ENCODE measurements around the gene CNPPD1. TPM values are rescaled to one million over a fixed set of nuclear protein-coding genes. Genes with fewer than 3 reads are reported as not detected.

The CNPPD1 gene
- polyA plus RNA-seq, 2 of the 4 experiments (the other 2 are of a cell fraction): 22.4 to 27.6 TPM

- ChIA-PET POLR2A (no interaction called here), CTCF (interaction anchor here (10.6 kb wide), 1 partner anchor 128 kb away, joined by 177 read pairs; no protein-coding TSS in a partner anchor)
- FAIRE-seq (no peak), ATAC-seq (no peak), DNase-seq (ENCODE audit: low read depth in 1 of 2, low spot score in 1 of 2) (no peak)
- H3K4me2 ChIP-seq: no peak overlapping the region
- H3K4me3 ChIP-seq: no peak overlapping the region
- TF ChIP-seq TFCP2L1 (CRISPR knock-in tag; IDR thresholded peaks at IDR 0.05): no peak
- no peak for TF ChIP-seq HOXA7 (CRISPR knock-in tag; IDR thresholded peaks at IDR 0.05)
- TF ChIP-seq POLR2AphosphoS2 (conservative IDR thresholded peaks at IDR 0.05; ENCODE audit: low read length): no peak
- no peak for TF ChIP-seq MAZ (IDR thresholded peaks at IDR 0.05; ENCODE audit: borderline replicate concordance, low read depth, low read length)
- TF ChIP-seq HES2 (IDR thresholded peaks at IDR 0.05): no peak
- TF ChIP-seq CBX2 (IDR thresholded peaks at IDR 0.05; ENCODE audit: borderline replicate concordance, low read depth): no peak
- no peak for TF ChIP-seq SMC3 (IDR thresholded peaks at IDR 0.05)
- no peak for TF ChIP-seq HDAC2 (IDR thresholded peaks at IDR 0.05)
- TF ChIP-seq CBX8 (IDR thresholded peaks at IDR 0.05): no peak
- TF ChIP-seq GATA3 (IDR thresholded peaks at IDR 0.05; ENCODE audit: borderline replicate concordance): no peak
- no peak for TF ChIP-seq MAFK (IDR thresholded peaks at IDR 0.05; ENCODE audit: partially characterized antibody)
- TF ChIP-seq, protein P1, sequence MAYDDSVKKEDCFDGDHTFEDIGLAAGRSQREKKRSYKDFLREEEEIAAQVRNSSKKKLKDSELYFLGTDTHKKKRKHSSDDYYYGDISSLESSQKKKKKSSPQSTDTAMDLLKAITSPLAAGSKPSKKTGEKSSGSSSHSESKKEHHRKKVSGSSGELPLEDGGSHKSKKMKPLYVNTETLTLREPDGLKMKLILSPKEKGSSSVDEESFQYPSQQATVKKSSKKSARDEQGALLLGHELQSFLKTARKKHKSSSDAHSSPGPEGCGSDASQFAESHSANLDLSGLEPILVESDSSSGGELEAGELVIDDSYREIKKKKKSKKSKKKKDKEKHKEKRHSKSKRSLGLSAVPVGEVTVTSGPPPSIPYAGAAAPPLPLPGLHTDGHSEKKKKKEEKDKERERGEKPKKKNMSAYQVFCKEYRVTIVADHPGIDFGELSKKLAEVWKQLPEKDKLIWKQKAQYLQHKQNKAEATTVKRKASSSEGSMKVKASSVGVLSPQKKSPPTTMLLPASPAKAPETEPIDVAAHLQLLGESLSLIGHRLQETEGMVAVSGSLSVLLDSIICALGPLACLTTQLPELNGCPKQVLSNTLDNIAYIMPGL (CRISPR knock-in tag; IDR thresholded peaks at IDR 0.05; ENCODE audit: borderline replicate concordance): no peak
- no peak for TF ChIP-seq RCOR1 (IDR thresholded peaks at IDR 0.05; ENCODE audit: low read depth, low read length)
- TF ChIP-seq ESRRA (IDR thresholded peaks at IDR 0.05; ENCODE audit: borderline replicate concordance, low read length): no peak
- TF ChIP-seq, protein P2, sequence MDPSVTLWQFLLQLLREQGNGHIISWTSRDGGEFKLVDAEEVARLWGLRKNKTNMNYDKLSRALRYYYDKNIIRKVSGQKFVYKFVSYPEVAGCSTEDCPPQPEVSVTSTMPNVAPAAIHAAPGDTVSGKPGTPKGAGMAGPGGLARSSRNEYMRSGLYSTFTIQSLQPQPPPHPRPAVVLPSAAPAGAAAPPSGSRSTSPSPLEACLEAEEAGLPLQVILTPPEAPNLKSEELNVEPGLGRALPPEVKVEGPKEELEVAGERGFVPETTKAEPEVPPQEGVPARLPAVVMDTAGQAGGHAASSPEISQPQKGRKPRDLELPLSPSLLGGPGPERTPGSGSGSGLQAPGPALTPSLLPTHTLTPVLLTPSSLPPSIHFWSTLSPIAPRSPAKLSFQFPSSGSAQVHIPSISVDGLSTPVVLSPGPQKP (IDR thresholded peaks at IDR 0.05; ENCODE audit: low read depth, low read length): no peak
- TF ChIP-seq JUNB (IDR thresholded peaks at IDR 0.05): no peak
- TF ChIP-seq KDM5A (IDR thresholded peaks at IDR 0.05): no peak
- TF ChIP-seq, protein P3, sequence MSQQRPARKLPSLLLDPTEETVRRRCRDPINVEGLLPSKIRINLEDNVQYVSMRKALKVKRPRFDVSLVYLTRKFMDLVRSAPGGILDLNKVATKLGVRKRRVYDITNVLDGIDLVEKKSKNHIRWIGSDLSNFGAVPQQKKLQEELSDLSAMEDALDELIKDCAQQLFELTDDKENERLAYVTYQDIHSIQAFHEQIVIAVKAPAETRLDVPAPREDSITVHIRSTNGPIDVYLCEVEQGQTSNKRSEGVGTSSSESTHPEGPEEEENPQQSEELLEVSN (IDR thresholded peaks at IDR 0.05; ENCODE audit: borderline replicate concordance, low read depth): no peak
- TF ChIP-seq, protein P4, sequence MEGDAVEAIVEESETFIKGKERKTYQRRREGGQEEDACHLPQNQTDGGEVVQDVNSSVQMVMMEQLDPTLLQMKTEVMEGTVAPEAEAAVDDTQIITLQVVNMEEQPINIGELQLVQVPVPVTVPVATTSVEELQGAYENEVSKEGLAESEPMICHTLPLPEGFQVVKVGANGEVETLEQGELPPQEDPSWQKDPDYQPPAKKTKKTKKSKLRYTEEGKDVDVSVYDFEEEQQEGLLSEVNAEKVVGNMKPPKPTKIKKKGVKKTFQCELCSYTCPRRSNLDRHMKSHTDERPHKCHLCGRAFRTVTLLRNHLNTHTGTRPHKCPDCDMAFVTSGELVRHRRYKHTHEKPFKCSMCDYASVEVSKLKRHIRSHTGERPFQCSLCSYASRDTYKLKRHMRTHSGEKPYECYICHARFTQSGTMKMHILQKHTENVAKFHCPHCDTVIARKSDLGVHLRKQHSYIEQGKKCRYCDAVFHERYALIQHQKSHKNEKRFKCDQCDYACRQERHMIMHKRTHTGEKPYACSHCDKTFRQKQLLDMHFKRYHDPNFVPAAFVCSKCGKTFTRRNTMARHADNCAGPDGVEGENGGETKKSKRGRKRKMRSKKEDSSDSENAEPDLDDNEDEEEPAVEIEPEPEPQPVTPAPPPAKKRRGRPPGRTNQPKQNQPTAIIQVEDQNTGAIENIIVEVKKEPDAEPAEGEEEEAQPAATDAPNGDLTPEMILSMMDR (IDR thresholded peaks at IDR 0.05): no peak
- TF ChIP-seq HOXB13 (CRISPR knock-in tag; IDR thresholded peaks at IDR 0.05; ENCODE audit: low read depth): no peak
- no peaks in the 10 kb centered on the region for H3K9me3 ChIP-seq
- no peak overlapping the region for H3K27ac ChIP-seq
- no peaks in the 10 kb centered on the region for H3K4me1 ChIP-seq
- 69% methylated on average over 5 of the region's 6 CpGs for WGBS (ENCODE audit: missing lambda C conversion rate)
Observed at GRCh38 chr2:219168526-219168925, 8.2 kb downstream of the CNPPD1 start.

DNA sequence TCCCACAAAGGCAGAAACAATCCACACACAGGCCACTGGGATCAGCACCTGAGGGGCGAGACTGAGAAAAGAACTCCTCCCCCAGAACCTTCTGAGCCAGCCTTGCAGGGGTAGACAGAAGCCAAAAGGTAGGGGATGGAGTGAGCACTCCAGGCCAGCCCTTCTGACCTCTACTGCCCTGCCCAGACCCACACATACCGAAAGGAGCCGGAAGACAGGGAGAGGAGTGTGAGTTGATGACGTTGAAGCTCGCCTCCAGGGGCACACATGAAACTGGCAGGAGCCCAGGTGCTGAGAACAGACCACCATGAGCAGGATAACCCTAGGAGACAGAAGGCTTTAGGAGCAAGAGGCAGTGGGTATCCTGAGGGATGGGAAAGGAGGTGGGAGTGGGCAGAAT, 8.7 kb downstream of the CNPPD1 start:
- WGBS (ENCODE audit: missing lambda C conversion rate): 76% methylated on average over 5 of the region's 5 CpGs
- Histone ChIP-seq H3K4me3 (no peak overlapping the region), H3K4me2 (no peak overlapping the region), H3K27ac (no peak overlapping the region), H3K9me3 (no peaks in the 10 kb centered on the region), H3K4me1 (no peaks in the 10 kb centered on the region)
- no peak for ATAC-seq
- TF ChIP-seq NPAS2 (CRISPR knock-in tag; IDR thresholded peaks at IDR 0.05; ENCODE audit: borderline replicate concordance) (no peak), POLR2A (IDR thresholded peaks at IDR 0.05; ENCODE audit: low read length) (no peak), HDAC2 (IDR thresholded peaks at IDR 0.05) (no peak), EHF (CRISPR knock-in tag; IDR thresholded peaks at IDR 0.05) (no peak), HOXB5 (CRISPR knock-in tag; IDR thresholded peaks at IDR 0.05) (no peak), HOXA7 (CRISPR knock-in tag; IDR thresholded peaks at IDR 0.05) (no peak)
- TF ChIP-seq, protein P5, sequence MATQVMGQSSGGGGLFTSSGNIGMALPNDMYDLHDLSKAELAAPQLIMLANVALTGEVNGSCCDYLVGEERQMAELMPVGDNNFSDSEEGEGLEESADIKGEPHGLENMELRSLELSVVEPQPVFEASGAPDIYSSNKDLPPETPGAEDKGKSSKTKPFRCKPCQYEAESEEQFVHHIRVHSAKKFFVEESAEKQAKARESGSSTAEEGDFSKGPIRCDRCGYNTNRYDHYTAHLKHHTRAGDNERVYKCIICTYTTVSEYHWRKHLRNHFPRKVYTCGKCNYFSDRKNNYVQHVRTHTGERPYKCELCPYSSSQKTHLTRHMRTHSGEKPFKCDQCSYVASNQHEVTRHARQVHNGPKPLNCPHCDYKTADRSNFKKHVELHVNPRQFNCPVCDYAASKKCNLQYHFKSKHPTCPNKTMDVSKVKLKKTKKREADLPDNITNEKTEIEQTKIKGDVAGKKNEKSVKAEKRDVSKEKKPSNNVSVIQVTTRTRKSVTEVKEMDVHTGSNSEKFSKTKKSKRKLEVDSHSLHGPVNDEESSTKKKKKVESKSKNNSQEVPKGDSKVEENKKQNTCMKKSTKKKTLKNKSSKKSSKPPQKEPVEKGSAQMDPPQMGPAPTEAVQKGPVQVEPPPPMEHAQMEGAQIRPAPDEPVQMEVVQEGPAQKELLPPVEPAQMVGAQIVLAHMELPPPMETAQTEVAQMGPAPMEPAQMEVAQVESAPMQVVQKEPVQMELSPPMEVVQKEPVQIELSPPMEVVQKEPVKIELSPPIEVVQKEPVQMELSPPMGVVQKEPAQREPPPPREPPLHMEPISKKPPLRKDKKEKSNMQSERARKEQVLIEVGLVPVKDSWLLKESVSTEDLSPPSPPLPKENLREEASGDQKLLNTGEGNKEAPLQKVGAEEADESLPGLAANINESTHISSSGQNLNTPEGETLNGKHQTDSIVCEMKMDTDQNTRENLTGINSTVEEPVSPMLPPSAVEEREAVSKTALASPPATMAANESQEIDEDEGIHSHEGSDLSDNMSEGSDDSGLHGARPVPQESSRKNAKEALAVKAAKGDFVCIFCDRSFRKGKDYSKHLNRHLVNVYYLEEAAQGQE (IDR thresholded peaks at IDR 0.05): no peak
- TF ChIP-seq, protein P2 (IDR thresholded peaks at IDR 0.05; ENCODE audit: low read depth, low read length): no peak
- TF ChIP-seq, protein P4 (IDR thresholded peaks at IDR 0.05): no peak
- POLR2A ChIA-PET: no interaction called here
- FAIRE-seq: no peak
- DNase-seq (ENCODE audit: low read depth in 1 of 2, low spot score in 1 of 2): no peak
- CTCF ChIA-PET: interaction anchor here (1.3 to 10.6 kb wide), 2 partner anchors 109 to 129 kb away, joined by 5 to 177 read pairs; no protein-coding TSS in a partner anchor
